Spleen (tissue), 11 donors: ENCODE results near the gene WDR91. TPM values are rescaled to one million over a fixed set of nuclear protein-coding genes. Genes with fewer than 3 reads are reported as not detected.
A peak's percentile ranks its signal among the peaks of the same experiment; 100 is the strongest.

ENCODE experiments used
- DNase-seq: peaks from one replicate; pipeline ENCODE4 v3.0.0-alpha.2; 2020
- H3K27ac ChIP-seq, 8 donors: fragments of 200-600 bp; sonication (generic) in 7 of 8; 1 replicate in 4 of 8; 2 replicates in 4 of 8; pipeline versions ENCODE4 v1.5.0 to v1.8.0; 2016 to 2021; ENCODE audit warnings: inconsistent platforms in 4 of 8, mild to moderate bottlenecking in 4 of 8, moderate library complexity in 1 of 8
- H3K27me3 ChIP-seq, 7 donors: fragments of 200-600 bp; sonication (generic) in 6 of 7; replicated peaks in 1 of 7; 1 replicate in 4 of 7; 2 replicates in 3 of 7; pipeline versions ENCODE4 v1.5.0 to v1.8.0; 2016 to 2021; ENCODE audit warnings: inconsistent platforms in 3 of 7, mild to moderate bottlenecking in 1 of 7
- H3K36me3 ChIP-seq, 6 donors: fragments of 200-600 bp; sonication (generic) in 5 of 6; 1 replicate in 4 of 6; 2 replicates in 2 of 6; pipeline versions ENCODE4 v1.5.0 to v1.8.0; 2016 to 2021; ENCODE audit warnings: inconsistent platforms in 2 of 6
- H3K4me1 ChIP-seq, 6 donors: fragments of 200-600 bp; sonication (generic) in 5 of 6; 1 replicate in 3 of 6; 2 replicates in 3 of 6; pipeline versions ENCODE4 v1.5.0 to v1.8.0; 2016 to 2021; ENCODE audit warnings: inconsistent platforms in 3 of 6
- H3K4me3 ChIP-seq, 8 donors: fragments of 200-600 bp; sonication (generic) in 7 of 8; 1 replicate in 4 of 8; 2 replicates in 4 of 8; pipeline versions ENCODE4 v1.5.0 to v1.8.0; 2016 to 2021; ENCODE audit warnings: inconsistent platforms in 4 of 8, mild to moderate bottlenecking in 4 of 8, moderate library complexity in 2 of 8
- H3K9me3 ChIP-seq, 8 donors: fragments of 200-600 bp; sonication (generic) in 7 of 8; 1 replicate in 4 of 8; 2 replicates in 4 of 8; pipeline versions ENCODE4 v1.5.0 to v1.8.0; 2016 to 2021; ENCODE audit warnings: inconsistent platforms in 4 of 8
- CTCF ChIP-seq, 11 experiments: fragments of 200-600 bp in 7 of 11; fragments of 450-650 bp in 4 of 11; sonication (generic) in 4 of 11; IDR thresholded peaks in 8 of 11; conservative IDR thresholded peaks in 3 of 11; 1 replicate in 7 of 11; 2 replicates in 4 of 11; pipeline versions ENCODE4 v1.4.0 to v1.8.0; 2016 to 2021; ENCODE audit warnings: antibody characterized with exemption in 11 of 11, inconsistent platforms in 4 of 11, mild to moderate bottlenecking in 1 of 11
- POLR2A ChIP-seq, 3 donors: fragments of 450-650 bp; IDR thresholded peaks; one replicate each; pipeline ENCODE4 v1.5.1; 2017; ENCODE audit warnings: antibody characterized with exemption in 3 of 3, mild to moderate bottlenecking in 1 of 3
- POLR2AphosphoS5 ChIP-seq, 3 donors: sonication (generic); formaldehyde crosslinking; IDR thresholded peaks; one replicate each; pipeline ENCODE4 v1.5.1; 2017; ENCODE audit warnings: antibody characterized with exemption in 3 of 3
- WGBS, 5 donors: extraction: QIAGEN DNeasy Blood & Tissue Kit in 3 of 5; methylation state at CpG; one replicate each; pipeline versions ENCODE4 v1.1.5 to v1.1.7; 2013 to 2018; 5-methylcytosine and 5-hydroxymethylcytosine counted together
- intact Hi-C: fragments of 100-400 bp; cut with DNase I; formaldehyde crosslinking; loops from one replicate; pipeline ENCODE4 v1.15.0; 2023; ENCODE audit warnings: low total_unique reads
- polyA plus RNA-seq, 3 donors: library from polyadenylated mRNA; stranded (reverse); fragments of 200-250 nt; gene quantifications; one replicate each; pipeline ENCODE4 v1.2.1, GENCODE V29; 2013
- total RNA-seq, 7 donors: library from RNA; depleted of rRNA in 3 of 7; stranded (reverse); fragments of >200 nt in 3 of 7; fragmentation: NEBNext Ultra II Directional in 4 of 7; extraction: Animal tissue kit (Norgen Biotek cat#: 25700) in 4 of 7; gene quantifications; one replicate each; pipeline versions ENCODE4 v1.1.0 to v1.2.1, GENCODE V29; 2016 to 2021
- donor health status: healthy with polysubstance abuse.
- donor health status: DM: no; HTN: no; CAD: no; lungs with moderate emphysema.
- donor health status: DM: no; HTN: no; CAD: no.
- donor health status: Bipolar disorder and iron deficiency.
- donor health status: healthy.
- donor health status: DM: no; HTN: no; CAD: no.
- donor health status: DM: yes; HTN: yes; CAD: no.

WDR91 gene
- total and polyA plus RNA-seq, 10 donors, result 6.9 to 31.3 (median 21.0) TPM

- Histone ChIP-seq H3K27ac (peak overlapping the region; percentile 64 to 100 (median 96)), H3K36me3 (peaks cover 0 to 76% (median 29%) of the 10 kb centered on the region in 6 donors), H3K4me3 (peak overlapping the region in 1 of 8 donors; percentile 79), H3K4me1 (peaks cover 62 to 85% (median 80%) of the 10 kb centered on the region in 6 donors), H3K9me3 (peaks cover 0 to 6% (median 0%) of the 10 kb centered on the region in 8 donors), H3K27me3 (no peaks in the 10 kb centered on the region)
- DNase-seq, result peak; percentile 88
- intact Hi-C loops, result loop anchor here (10.0 kb wide), 1 partner anchor 182 kb away; the partner anchor contains the start of gene AGBL3
- 38 to 52% (median 44%) methylated on average over 14 to 18 of the region's 18 CpGs for WGBS, 5 donors
- TF ChIP-seq POLR2A (IDR thresholded peaks at IDR 0.05) (peak in 1 of 3 donors; percentile 9), CTCF (IDR thresholded peaks at IDR 0.05 in 8 of 11, conservative IDR thresholded peaks at IDR 0.05 in 3 of 11) (no peak), POLR2AphosphoS5 (IDR thresholded peaks at IDR 0.05) (peak; percentile 81 to 86 (median 84))
Observed at GRCh38 chr7:135166338-135166990, 44.9 kb downstream of the WDR91 start.

GRCh38 chr7:135165862-135166261 lies 45.5 kb downstream of the WDR91 start:
- H3K27ac ChIP-seq, result peak overlapping the region; percentile 64 to 100 (median 96)

GRCh38 chr7:135164357-135165061 lies 46.8 kb downstream of the WDR91 start:
- intact Hi-C loops, result loop anchor here (10.0 kb wide), 1 partner anchor 180 kb away; the partner anchor contains the start of gene AGBL3
- DNase-seq, result peak; percentile 84
- peaks cover 75 to 91% (median 86%) of the 10 kb centered on the region in 6 donors for H3K4me1 ChIP-seq

More at GRCh38 chr7:135165862-135166261, 45.5 kb downstream of the WDR91 start:
- H3K27me3 ChIP-seq, result no peaks in the 10 kb centered on the region
- peaks cover 0 to 6% (median 0%) of the 10 kb centered on the region in 8 donors for H3K9me3 ChIP-seq
- no peak for DNase-seq
- H3K4me1 ChIP-seq, result peaks cover 64 to 85% (median 80%) of the 10 kb centered on the region in 6 donors
- no peak for TF ChIP-seq POLR2A (IDR thresholded peaks at IDR 0.05)
- no peak for TF ChIP-seq POLR2AphosphoS5 (IDR thresholded peaks at IDR 0.05)
- no peak for TF ChIP-seq CTCF (IDR thresholded peaks at IDR 0.05 in 8 of 11, conservative IDR thresholded peaks at IDR 0.05 in 3 of 11)
- H3K4me3 ChIP-seq, result peak overlapping the region in 1 of 8 donors; percentile 79
- 70 to 83% (median 75%) methylated on average over 4 of the region's 4 CpGs for WGBS, 5 donors
- H3K36me3 ChIP-seq, result peaks cover 0 to 76% (median 29%) of the 10 kb centered on the region in 6 donors
- intact Hi-C loops, result loop anchor here (10.0 kb wide), 1 partner anchor 181 kb away; the partner anchor contains the start of gene AGBL3

More at GRCh38 chr7:135164357-135165061, 46.8 kb downstream of the WDR91 start:
- 70 to 80% (median 76%) methylated on average over 15 to 18 of the region's 18 CpGs for WGBS, 5 donors
- no peak overlapping the region for H3K4me3 ChIP-seq
- H3K36me3 ChIP-seq, result peaks cover 0 to 76% (median 29%) of the 10 kb centered on the region in 6 donors
- no peaks in the 10 kb centered on the region for H3K27me3 ChIP-seq
- TF ChIP-seq POLR2AphosphoS5 (IDR thresholded peaks at IDR 0.05), result peak; percentile 27 to 77 (median 69)
- no peak for TF ChIP-seq POLR2A (IDR thresholded peaks at IDR 0.05)
- peak in 2 of 11 experiments; percentile 15 to 19 for TF ChIP-seq CTCF (IDR thresholded peaks at IDR 0.05 in 8 of 11, conservative IDR thresholded peaks at IDR 0.05 in 3 of 11)
- H3K9me3 ChIP-seq, result peaks cover 0 to 6% (median 0%) of the 10 kb centered on the region in 8 donors
- peak overlapping the region; percentile 46 to 100 (median 96) for H3K27ac ChIP-seq
